GM23338 (cell line): ENCODE results near the gene DLG5. TPM values are rescaled to one million over a fixed set of nuclear protein-coding genes. Genes with fewer than 3 reads are reported as not detected.

ENCODE experiments used
- ATAC-seq: fragments of 200-7000 bp; cut with Tn5 transposase; 3 replicates; pipeline ENCODE4 v1.9.1; 2020
- DNase-seq: peaks from one replicate; pipeline ENCODE4 v3.0.0-alpha.2; 2015; ENCODE audit warnings: low spot score
- H2AFZ ChIP-seq: fragments of 200-600 bp; sonication (generic); 2 replicates; pipeline ENCODE4 v1.8.0; 2016; ENCODE audit warnings: antibody characterized with exemption, mild to moderate bottlenecking, moderate library complexity
- H3F3A ChIP-seq: fragments of 200-600 bp; sonication (generic); replicated peaks from 2 replicates; pipeline ENCODE4 v1.8.0; 2017; ENCODE audit warnings: antibody characterized with exemption, mixed run types, low read depth
- H3K27ac ChIP-seq: fragments of 200-600 bp; sonication (generic); 2 replicates; pipeline ENCODE4 v1.6.1; 2016; ENCODE audit warnings: low read depth
- H3K27me3 ChIP-seq: fragments of 200-600 bp; sonication (generic); 2 replicates; pipeline ENCODE4 v1.8.0; 2016; ENCODE audit warnings: mild to moderate bottlenecking, mixed run types, moderate library complexity; ENCODE audit not compliant: insufficient read depth
- H3K36me3 ChIP-seq: fragments of 200-600 bp; sonication (generic); 2 replicates; pipeline ENCODE4 v1.8.0; 2016; ENCODE audit warnings: mild to moderate bottlenecking; ENCODE audit not compliant: insufficient read depth
- H3K4me1 ChIP-seq: fragments of 200-600 bp; sonication (generic); 2 replicates; pipeline ENCODE4 v1.8.0; 2016; ENCODE audit warnings: mild to moderate bottlenecking, moderate library complexity; ENCODE audit not compliant: insufficient read depth
- H3K4me2 ChIP-seq: fragments of 200-600 bp; sonication (generic); 2 replicates; pipeline ENCODE4 v1.7.1; 2017; ENCODE audit warnings: mixed run types
- H3K4me3 ChIP-seq: fragments of 200-600 bp; sonication (generic); 2 replicates; pipeline ENCODE4 v1.6.1; 2016; ENCODE audit warnings: mixed run types
- H3K79me2 ChIP-seq: fragments of 200-600 bp; sonication (generic); replicated peaks from 2 replicates; pipeline ENCODE4 v1.8.0; 2017; ENCODE audit warnings: mild to moderate bottlenecking; ENCODE audit not compliant: insufficient read depth
- H3K9me2 ChIP-seq: fragments of 200-600 bp; sonication (generic); 2 replicates; pipeline ENCODE4 v1.8.0; 2017; ENCODE audit not compliant: insufficient read depth
- H4K20me1 ChIP-seq: fragments of 200-600 bp; sonication (generic); replicated peaks from 2 replicates; pipeline ENCODE4 v1.8.0; 2017; ENCODE audit warnings: mild to moderate bottlenecking; ENCODE audit not compliant: insufficient read depth
- H3K27ac Mint-ChIP-seq: 2 replicates; pipeline ENCODE4 v1.8.0; 2020; ENCODE audit warnings: inconsistent platforms, mild to moderate bottlenecking, moderate library complexity, mixed read lengths
- H3K27me3 Mint-ChIP-seq: 3 replicates; pipeline ENCODE4 v1.8.0; 2022; ENCODE audit warnings: low read depth, mild to moderate bottlenecking, moderate library complexity, mixed read lengths, inconsistent platforms; ENCODE audit not compliant: insufficient read depth, poor library complexity
- H3K36me3 Mint-ChIP-seq: 3 replicates; pipeline ENCODE4 v1.8.0; 2021; ENCODE audit warnings: low read depth, mild to moderate bottlenecking, inconsistent platforms, moderate library complexity, mixed read lengths
- H3K4me1 Mint-ChIP-seq: 3 replicates; pipeline ENCODE4 v1.8.0; 2020; ENCODE audit warnings: mild to moderate bottlenecking, inconsistent platforms, mixed read lengths
- H3K4me3 Mint-ChIP-seq: 3 replicates; pipeline ENCODE4 v1.8.0; 2021; ENCODE audit warnings: moderate library complexity, mild to moderate bottlenecking, inconsistent platforms, mixed read lengths
- H3K9me3 Mint-ChIP-seq: 3 replicates; pipeline ENCODE4 v1.8.0; 2020; ENCODE audit warnings: moderate library complexity, mild to moderate bottlenecking, inconsistent platforms, mixed read lengths
- CREB1 ChIP-seq: fragments of 250-450 bp; sonication (Bioruptor Pico); IDR thresholded peaks from 2 replicates; pipeline ENCODE4 v1.5.0; 2020; ENCODE audit warnings: low read depth, mild to moderate bottlenecking, moderate library complexity
- ETS1 ChIP-seq: IDR thresholded peaks from 2 replicates; pipeline ENCODE4 v1.6.1; 2016; ENCODE audit warnings: antibody characterized with exemption
- EZH2 ChIP-seq: fragments of 200-600 bp; sonication (generic); IDR thresholded peaks from one replicate; pipeline ENCODE4 v1.8.0; 2017; ENCODE audit warnings: antibody characterized with exemption, mild to moderate bottlenecking, low read depth; ENCODE audit not compliant: unreplicated experiment
- EZH2phosphoT487 ChIP-seq: fragments of 200-600 bp; sonication (generic); IDR thresholded peaks from one replicate; pipeline ENCODE4 v1.8.1; 2018; ENCODE audit warnings: antibody characterized with exemption; ENCODE audit not compliant: unreplicated experiment
- JUNB ChIP-seq: IDR thresholded peaks from one replicate; pipeline ENCODE4 v1.6.1; 2016; ENCODE audit warnings: antibody characterized with exemption; ENCODE audit not compliant: unreplicated experiment
- NANOG ChIP-seq: IDR thresholded peaks from 2 replicates; pipeline ENCODE4 v1.6.1; 2016; ENCODE audit warnings: antibody characterized with exemption, borderline replicate concordance
- STAT1 ChIP-seq: IDR thresholded peaks from one replicate; pipeline ENCODE4 v1.6.1; 2016; ENCODE audit warnings: antibody characterized with exemption; ENCODE audit not compliant: unreplicated experiment
- ZNF114 ChIP-seq: fragments of 250-450 bp; sonication (Bioruptor Pico); IDR thresholded peaks from 2 replicates; pipeline ENCODE4 v1.5.0; 2020; ENCODE audit warnings: mild to moderate bottlenecking, moderate library complexity
- ZNF331 ChIP-seq: fragments of 250-450 bp; sonication (Bioruptor Pico); IDR thresholded peaks from 2 replicates; pipeline ENCODE4 v1.5.0; 2020; ENCODE audit warnings: low read depth, mild to moderate bottlenecking, moderate library complexity
- ZNF462 ChIP-seq: fragments of 250-450 bp; sonication (Bioruptor Pico); IDR thresholded peaks from 2 replicates; pipeline ENCODE4 v1.5.0; 2020; ENCODE audit warnings: mild to moderate bottlenecking, moderate library complexity
- polyA plus RNA-seq: library from polyadenylated mRNA; unstranded; fragments of >200 nt; fragmentation: Nextera tagmentation; extraction: Ambion mirVana; gene quantifications from 2 replicates; pipeline ENCODE4 v1.2.1, GENCODE V29; 2016
- total RNA-seq: library from RNA; depleted of rRNA; stranded (reverse); fragments of >200 nt; shearing (Covaris generic); gene quantifications from 2 replicates; pipeline ENCODE4 v1.2.3, GENCODE V29; 2014

Gene DLG5
- total and polyA plus RNA-seq, 2 experiments from 2014 or later, result 7.4 to 66.6 TPM

DNA sequence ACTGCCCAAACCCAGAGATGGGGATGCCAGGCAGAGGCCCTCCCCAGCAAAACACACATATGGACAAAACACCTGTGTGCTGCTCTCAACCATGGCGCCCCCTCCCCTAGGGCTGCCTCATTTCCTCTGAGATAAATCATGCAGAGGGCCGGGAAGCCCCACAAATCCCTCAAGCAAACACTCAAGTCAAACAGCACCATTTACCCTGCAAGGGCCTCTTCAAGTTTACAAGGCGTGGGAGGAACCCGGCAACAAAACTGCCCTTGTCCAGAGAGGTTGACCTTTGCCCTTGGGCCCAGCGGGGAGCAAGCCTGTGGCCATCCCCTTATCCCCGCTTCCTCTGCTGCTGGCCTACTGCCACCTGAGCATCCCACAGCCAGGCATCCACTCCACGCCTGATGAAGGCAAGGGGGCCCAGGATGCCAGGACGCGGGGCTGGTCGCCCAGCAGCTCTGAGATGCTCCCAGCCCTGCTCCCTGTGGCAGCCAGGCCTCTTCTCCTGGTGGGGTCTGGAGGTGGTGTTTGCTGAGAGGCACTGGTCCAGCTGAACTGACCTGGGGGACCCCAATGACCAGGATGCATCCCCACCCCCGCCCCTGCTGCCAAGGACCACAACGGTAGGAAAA lies 77.4 kb downstream of the DLG5 start:
- no peak for DNase-seq
- peaks cover 18% of the 10 kb centered on the region for H3K27me3 Mint-ChIP-seq
- no peaks in the 10 kb centered on the region; the same call in 1 of the 2 replicates for H4K20me1 ChIP-seq
- H3K9me2 ChIP-seq, result no peaks in the 10 kb centered on the region
- peaks cover 30% of the 10 kb centered on the region for H3K4me1 ChIP-seq
- H3K79me2 ChIP-seq, result 0 out of 2 replicates have a peak, but pooled peaks cover 4% of the 10 kb centered on the region
- H2AFZ ChIP-seq, result no peak overlapping the region
- H3K4me2 ChIP-seq, result no peak overlapping the region; the same call in 1 of the 2 replicates
- no peak overlapping the region for H3K27ac ChIP-seq
- H3K27ac Mint-ChIP-seq, result no peak overlapping the region; the same call in 1 of the 2 replicates
- no peaks in the 10 kb centered on the region for H3K9me3 Mint-ChIP-seq
- peaks cover 65% of the 10 kb centered on the region for H3K4me1 Mint-ChIP-seq
- no peak for TF ChIP-seq ZNF331 (CRISPR knock-in tag)
- TF ChIP-seq EZH2, result no peak
- TF ChIP-seq NANOG, result no peak
- TF ChIP-seq ZNF114 (CRISPR knock-in tag), result no peak
- no peak for TF ChIP-seq ETS1
- TF ChIP-seq STAT1, result no peak
- TF ChIP-seq CREB1 (CRISPR knock-in tag), result no peak
- no peak for TF ChIP-seq ZNF462 (CRISPR knock-in tag)
- TF ChIP-seq JUNB, result no peak
- no peak for TF ChIP-seq EZH2phosphoT487
- no peak overlapping the region for H3K4me3 ChIP-seq
- H3K27me3 ChIP-seq, result no peaks in the 10 kb centered on the region
- ATAC-seq, result peak; percentile 4; the same call in 1 of the 3 replicates
- peaks cover 8% of the 10 kb centered on the region; the same call in 1 of the 2 replicates for H3K36me3 ChIP-seq
- 0 out of 2 replicates have a peak, but pooled peaks cover 3% of the 10 kb centered on the region for H3F3A ChIP-seq
- H3K36me3 Mint-ChIP-seq, result peaks cover 45% of the 10 kb centered on the region
- no peak overlapping the region for H3K4me3 Mint-ChIP-seq
